ENCODE data around the gene OTUD3.

DNA sequence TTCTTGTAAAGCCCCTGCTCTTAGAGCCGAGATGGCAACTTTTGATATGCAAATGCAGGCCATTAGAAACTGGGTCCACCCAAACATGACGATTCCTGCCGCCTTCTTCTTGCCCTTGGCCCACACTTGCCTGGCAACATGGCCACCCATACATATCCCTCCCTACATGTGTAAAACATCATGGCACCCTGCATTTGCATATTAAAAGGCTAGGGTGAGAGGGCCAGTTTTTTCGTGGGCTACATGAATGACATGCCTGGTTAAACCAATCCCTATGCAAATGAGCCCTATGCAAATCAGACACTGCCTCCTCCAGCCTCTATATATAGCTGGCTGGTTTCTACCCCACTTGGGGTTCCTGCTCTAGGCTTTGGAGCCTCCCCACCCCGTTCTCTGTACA is 78.4 kb downstream of the OTUD3 start:
- TF ChIP-seq, protein P1, sequence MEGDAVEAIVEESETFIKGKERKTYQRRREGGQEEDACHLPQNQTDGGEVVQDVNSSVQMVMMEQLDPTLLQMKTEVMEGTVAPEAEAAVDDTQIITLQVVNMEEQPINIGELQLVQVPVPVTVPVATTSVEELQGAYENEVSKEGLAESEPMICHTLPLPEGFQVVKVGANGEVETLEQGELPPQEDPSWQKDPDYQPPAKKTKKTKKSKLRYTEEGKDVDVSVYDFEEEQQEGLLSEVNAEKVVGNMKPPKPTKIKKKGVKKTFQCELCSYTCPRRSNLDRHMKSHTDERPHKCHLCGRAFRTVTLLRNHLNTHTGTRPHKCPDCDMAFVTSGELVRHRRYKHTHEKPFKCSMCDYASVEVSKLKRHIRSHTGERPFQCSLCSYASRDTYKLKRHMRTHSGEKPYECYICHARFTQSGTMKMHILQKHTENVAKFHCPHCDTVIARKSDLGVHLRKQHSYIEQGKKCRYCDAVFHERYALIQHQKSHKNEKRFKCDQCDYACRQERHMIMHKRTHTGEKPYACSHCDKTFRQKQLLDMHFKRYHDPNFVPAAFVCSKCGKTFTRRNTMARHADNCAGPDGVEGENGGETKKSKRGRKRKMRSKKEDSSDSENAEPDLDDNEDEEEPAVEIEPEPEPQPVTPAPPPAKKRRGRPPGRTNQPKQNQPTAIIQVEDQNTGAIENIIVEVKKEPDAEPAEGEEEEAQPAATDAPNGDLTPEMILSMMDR (IDR thresholded peaks at IDR 0.05; ENCODE audit: low read depth, low read length, poor library complexity, severe bottlenecking), result no peak
- TF ChIP-seq EZH2phosphoT487 (IDR thresholded peaks at IDR 0.05; ENCODE audit: borderline replicate concordance, low read length), result no peak
